Measurements from ENCODE around the gene TSHZ1. TPM values are rescaled to one million over a fixed set of nuclear protein-coding genes. Genes with fewer than 3 reads are reported as not detected.

TSHZ1 gene
- total RNA-seq, 1 donor from 2014 or later: 16.3 TPM

GRCh38 chr18:75262511-75262910, 51.9 kb downstream of the TSHZ1 start:
- peaks cover 2% of the 10 kb centered on the region for H3K27me3 Mint-ChIP-seq (ENCODE audit: unreplicated experiment)
- H3K36me3 Mint-ChIP-seq (ENCODE audit: low read depth, unreplicated experiment): no peaks in the 10 kb centered on the region
- peaks cover 15% of the 10 kb centered on the region for H3K4me1 Mint-ChIP-seq (ENCODE audit: unreplicated experiment)
- DNase-seq (ENCODE audit: low spot score): no peak
- no peaks in the 10 kb centered on the region for H3K9me3 Mint-ChIP-seq (ENCODE audit: unreplicated experiment)
- H3K4me3 Mint-ChIP-seq (ENCODE audit: unreplicated experiment): no peak overlapping the region
- no peak overlapping the region for H3K27ac Mint-ChIP-seq (ENCODE audit: unreplicated experiment)
- TF ChIP-seq CTCF (IDR thresholded peaks at IDR 0.05; ENCODE audit: unreplicated experiment): no peak

- H3K27ac Mint-ChIP-seq (ENCODE audit: unreplicated experiment): no peak overlapping the region
- peaks cover 23% of the 10 kb centered on the region for H3K4me1 Mint-ChIP-seq (ENCODE audit: unreplicated experiment)
- TF ChIP-seq CTCF (IDR thresholded peaks at IDR 0.05; ENCODE audit: unreplicated experiment): no peak
- no peak for DNase-seq (ENCODE audit: low spot score)
- H3K4me3 Mint-ChIP-seq (ENCODE audit: unreplicated experiment): no peak overlapping the region
- H3K27me3 Mint-ChIP-seq (ENCODE audit: unreplicated experiment): peaks cover 2% of the 10 kb centered on the region
- no peaks in the 10 kb centered on the region for H3K36me3 Mint-ChIP-seq (ENCODE audit: low read depth, unreplicated experiment)
- no peaks in the 10 kb centered on the region for H3K9me3 Mint-ChIP-seq (ENCODE audit: unreplicated experiment)
Measured at GRCh38 chr18:75264195-75264594, 53.6 kb downstream of the TSHZ1 start.

GRCh38 chr18:75264926-75265597, 54.5 kb downstream of the TSHZ1 start:
- no peaks in the 10 kb centered on the region for H3K36me3 Mint-ChIP-seq (ENCODE audit: low read depth, unreplicated experiment)
- no peak overlapping the region for H3K27ac Mint-ChIP-seq (ENCODE audit: unreplicated experiment)
- H3K4me3 Mint-ChIP-seq (ENCODE audit: unreplicated experiment): no peak overlapping the region
- no peak for DNase-seq (ENCODE audit: low spot score)
- no peaks in the 10 kb centered on the region for H3K9me3 Mint-ChIP-seq (ENCODE audit: unreplicated experiment)
- H3K4me1 Mint-ChIP-seq (ENCODE audit: unreplicated experiment): peaks cover 26% of the 10 kb centered on the region
- TF ChIP-seq CTCF (IDR thresholded peaks at IDR 0.05; ENCODE audit: unreplicated experiment): no peak
- H3K27me3 Mint-ChIP-seq (ENCODE audit: unreplicated experiment): peaks cover 2% of the 10 kb centered on the region

- Mint-ChIP-seq H3K27ac (ENCODE audit: unreplicated experiment) (no peak overlapping the region), H3K4me1 (ENCODE audit: unreplicated experiment) (peaks cover 26% of the 10 kb centered on the region)
Measured at GRCh38 chr18:75265872-75266271, 55.3 kb downstream of the TSHZ1 start.

More at GRCh38 chr18:75265872-75266271, 55.3 kb downstream of the TSHZ1 start:
- Mint-ChIP-seq H3K36me3 (ENCODE audit: low read depth, unreplicated experiment) (no peaks in the 10 kb centered on the region), H3K27me3 (ENCODE audit: unreplicated experiment) (peaks cover 2% of the 10 kb centered on the region), H3K9me3 (ENCODE audit: unreplicated experiment) (no peaks in the 10 kb centered on the region), H3K4me3 (ENCODE audit: unreplicated experiment) (no peak overlapping the region)
- no peak for DNase-seq (ENCODE audit: low spot score)
- TF ChIP-seq CTCF (IDR thresholded peaks at IDR 0.05; ENCODE audit: unreplicated experiment): no peak
